ENCODE measurements around the gene FER.

DNA sequence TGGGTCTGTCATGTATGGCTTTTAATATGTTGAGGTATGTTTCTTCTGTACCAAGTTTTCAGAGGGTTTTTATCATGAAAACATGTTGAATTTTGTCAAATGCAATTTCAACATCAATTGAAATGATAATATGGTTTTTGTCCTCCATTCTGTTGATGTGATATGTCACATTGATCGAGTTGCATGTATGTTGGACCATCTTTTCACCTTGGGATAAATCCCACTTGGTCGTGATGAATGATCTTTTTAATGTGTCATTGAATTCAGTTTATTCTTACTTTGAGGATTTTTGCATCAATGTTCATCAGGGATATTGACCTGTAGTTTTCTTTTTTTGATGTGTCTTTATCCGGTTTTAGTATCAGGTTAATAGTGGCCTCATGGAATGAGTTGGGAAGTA, 373.5 kb downstream of the FER start:
- TF ChIP-seq, protein P1, sequence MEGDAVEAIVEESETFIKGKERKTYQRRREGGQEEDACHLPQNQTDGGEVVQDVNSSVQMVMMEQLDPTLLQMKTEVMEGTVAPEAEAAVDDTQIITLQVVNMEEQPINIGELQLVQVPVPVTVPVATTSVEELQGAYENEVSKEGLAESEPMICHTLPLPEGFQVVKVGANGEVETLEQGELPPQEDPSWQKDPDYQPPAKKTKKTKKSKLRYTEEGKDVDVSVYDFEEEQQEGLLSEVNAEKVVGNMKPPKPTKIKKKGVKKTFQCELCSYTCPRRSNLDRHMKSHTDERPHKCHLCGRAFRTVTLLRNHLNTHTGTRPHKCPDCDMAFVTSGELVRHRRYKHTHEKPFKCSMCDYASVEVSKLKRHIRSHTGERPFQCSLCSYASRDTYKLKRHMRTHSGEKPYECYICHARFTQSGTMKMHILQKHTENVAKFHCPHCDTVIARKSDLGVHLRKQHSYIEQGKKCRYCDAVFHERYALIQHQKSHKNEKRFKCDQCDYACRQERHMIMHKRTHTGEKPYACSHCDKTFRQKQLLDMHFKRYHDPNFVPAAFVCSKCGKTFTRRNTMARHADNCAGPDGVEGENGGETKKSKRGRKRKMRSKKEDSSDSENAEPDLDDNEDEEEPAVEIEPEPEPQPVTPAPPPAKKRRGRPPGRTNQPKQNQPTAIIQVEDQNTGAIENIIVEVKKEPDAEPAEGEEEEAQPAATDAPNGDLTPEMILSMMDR (IDR thresholded peaks at IDR 0.05 in 4 of 5, conservative IDR thresholded peaks at IDR 0.05 in 1 of 5) = no peak
- no peak for TF ChIP-seq POLR2A (IDR thresholded peaks at IDR 0.05)

All from gastrocnemius medialis (tissue), 4 donors.